Activated CD4-positive, alpha-beta T cell treated with anti-CD3 and anti-CD28 coated beads for 36 hours (primary cell): ENCODE results near the gene RNF214. TPM values are rescaled to one million over a fixed set of nuclear protein-coding genes. Genes with fewer than 3 reads are reported as not detected.

Source experiments
- total RNA-seq, 2 experiments: library from RNA; stranded (reverse); gene quantifications; one replicate each; pipeline ENCODE4 v1.2.3, GENCODE V29; 2021

The RNF214 gene
- total RNA-seq, 2 experiments from 2014 or later = 19.3 to 24.6 TPM

Other genes with a start within 250 kb of the RNF214 start
- 10 to 100 TPM; 23.6 to 25.3 TPM for gene SIK3, start 134.2 kb upstream of the RNF214 start, total RNA-seq
- 10 to 100 TPM; 44.8 to 57.5 TPM for gene PAFAH1B2, start 88.4 kb upstream of the RNF214 start, total RNA-seq
- 10 to 100 TPM; 21.5 to 23.7 TPM for gene SIDT2, start 53.9 kb upstream of the RNF214 start, total RNA-seq
- gene TAGLN, start 33.3 kb upstream of the RNF214 start, total RNA-seq = 1 to 10 TPM; 1.6 to 2.0 TPM
- gene PCSK7, start 598 bp upstream of the RNF214 start, total RNA-seq = 10 to 100 TPM; 95.0 to 96.2 TPM
- 1 to 10 TPM; 3.1 to 4.9 TPM for gene BACE1-AS, start 58.7 kb downstream of the RNF214 start, total RNA-seq
- 1 to 10 TPM; 1.0 TPM for gene BACE1, start 83.6 kb downstream of the RNF214 start, total RNA-seq
- gene CEP164, start 95.2 kb downstream of the RNF214 start, total RNA-seq = 10 to 100 TPM; 30.3 to 31.0 TPM